K562 (cell line): ENCODE data around the gene PDE9A.

Experiments used
- CC2D1A ChIP-seq: fragments of 450-650 bp; IDR thresholded peaks from 2 replicates; pipeline ENCODE4 v1.6.1; 2017; ENCODE audit warnings: mild to moderate bottlenecking
- HSF4 ChIP-seq: fragments of 250-450 bp; sonication (Bioruptor Pico); IDR thresholded peaks from 2 replicates; pipeline ENCODE4 v2.1.2; 2022; ENCODE audit warnings: mild to moderate bottlenecking, moderate library complexity, borderline replicate concordance
- NELFE ChIP-seq: IDR thresholded peaks from 2 replicates; pipeline ENCODE4 v1.6.1; 2011; ENCODE audit warnings: mild to moderate bottlenecking; ENCODE audit not compliant: insufficient read depth, insufficient read length
- POLR2A ChIP-seq: fragments of 450-650 bp; conservative IDR thresholded peaks from 2 replicates; pipeline ENCODE4 v1.6.1; 2016
- SMAD4 ChIP-seq: fragments of 250-450 bp; sonication (Bioruptor Pico); conservative IDR thresholded peaks from 2 replicates; pipeline ENCODE4 v1.8.0; 2021; ENCODE audit warnings: inconsistent platforms, mild to moderate bottlenecking, moderate library complexity
- TGIF2 ChIP-seq: sonication (generic); formaldehyde crosslinking; IDR thresholded peaks from 2 replicates; pipeline ENCODE4 v1.8.1; 2022; ENCODE audit warnings: mild to moderate bottlenecking, missing genetic modification reagents, moderate library complexity
- ZNF589 ChIP-seq: fragments of 200-800 bp; sonication (Bioruptor generic); IDR thresholded peaks from 2 replicates; pipeline ENCODE4 v1.6.1; 2016; ENCODE audit warnings: low read depth, missing genetic modification characterization, missing compliant biosample characterization
- ZSCAN32 ChIP-seq: fragments of 450-650 bp; formaldehyde crosslinking; IDR thresholded peaks from 2 replicates; pipeline ENCODE4 v1.4.0; 2020; ENCODE audit warnings: mild to moderate bottlenecking, moderate library complexity
- TF ChIP-seq, protein P1 (sequence below): sonication (generic); formaldehyde crosslinking; IDR thresholded peaks from 2 replicates; pipeline ENCODE4 v1.8.0; 2022; ENCODE audit warnings: mild to moderate bottlenecking, missing genetic modification reagents
- TF ChIP-seq, protein P2 (sequence below), 3 experiments: IDR thresholded peaks in 2 of 3; conservative IDR thresholded peaks in 1 of 3; 2 replicates each; pipeline ENCODE4 v1.5.1; 2011 to 2012; ENCODE audit warnings: low read length in 3 of 3, mild to moderate bottlenecking in 3 of 3, control low read depth in 2 of 3, improper control_type of control experiment in 1 of 3, inconsistent platforms in 1 of 3, low read depth in 1 of 3, mixed read lengths in 1 of 3, moderate library complexity in 1 of 3; ENCODE audit not compliant: insufficient read depth in 2 of 3

DNA sequence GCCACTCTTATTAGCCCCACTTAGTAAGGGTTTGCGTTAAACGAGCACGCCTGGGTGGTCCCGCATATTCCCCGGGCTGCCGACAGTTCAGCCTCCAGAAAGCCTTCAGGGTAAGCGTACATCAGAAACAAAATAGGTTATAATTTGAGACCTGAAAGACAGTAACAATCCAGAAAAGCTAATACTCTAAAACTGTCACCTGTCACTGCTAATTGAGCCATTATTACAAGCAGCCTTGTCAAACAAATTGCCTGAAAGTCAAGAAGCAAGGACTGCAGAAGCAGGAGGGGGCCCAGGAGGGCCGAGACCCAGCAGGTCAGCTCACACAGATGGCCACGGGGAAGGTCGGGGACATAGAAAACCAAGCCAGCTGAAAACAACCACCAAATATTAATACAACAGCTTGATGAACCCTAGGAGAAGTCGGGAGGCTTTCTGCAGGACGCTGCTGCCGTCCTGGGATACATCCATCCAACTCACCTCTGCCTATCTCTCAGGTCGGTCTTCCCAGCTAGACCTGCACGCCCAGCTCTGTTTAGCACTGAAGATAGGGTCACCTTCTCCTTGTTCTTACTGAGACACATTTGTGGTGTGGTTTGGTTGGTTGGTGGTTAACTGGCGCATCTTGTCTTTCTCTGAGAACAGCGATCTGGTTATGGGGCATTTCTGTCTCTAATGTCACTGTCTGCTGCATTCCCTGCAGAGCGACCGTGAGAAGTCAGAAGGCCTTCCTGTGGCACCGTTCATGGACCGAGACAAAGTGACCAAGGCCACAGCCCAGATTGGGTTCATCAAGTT lies 115.1 kb downstream of the PDE9A start:
- TF ChIP-seq ZNF589 (CRISPR knock-in tag) (no peak), SMAD4 (CRISPR knock-in tag) (no peak), HSF4 (CRISPR knock-in tag) (no peak), CC2D1A (no peak), NELFE (no peak), ZSCAN32 (CRISPR knock-in tag) (no peak), POLR2A (no peak), TGIF2 (no peak)
- TF ChIP-seq, protein P1, sequence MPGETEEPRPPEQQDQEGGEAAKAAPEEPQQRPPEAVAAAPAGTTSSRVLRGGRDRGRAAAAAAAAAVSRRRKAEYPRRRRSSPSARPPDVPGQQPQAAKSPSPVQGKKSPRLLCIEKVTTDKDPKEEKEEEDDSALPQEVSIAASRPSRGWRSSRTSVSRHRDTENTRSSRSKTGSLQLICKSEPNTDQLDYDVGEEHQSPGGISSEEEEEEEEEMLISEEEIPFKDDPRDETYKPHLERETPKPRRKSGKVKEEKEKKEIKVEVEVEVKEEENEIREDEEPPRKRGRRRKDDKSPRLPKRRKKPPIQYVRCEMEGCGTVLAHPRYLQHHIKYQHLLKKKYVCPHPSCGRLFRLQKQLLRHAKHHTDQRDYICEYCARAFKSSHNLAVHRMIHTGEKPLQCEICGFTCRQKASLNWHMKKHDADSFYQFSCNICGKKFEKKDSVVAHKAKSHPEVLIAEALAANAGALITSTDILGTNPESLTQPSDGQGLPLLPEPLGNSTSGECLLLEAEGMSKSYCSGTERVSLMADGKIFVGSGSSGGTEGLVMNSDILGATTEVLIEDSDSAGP (CRISPR knock-in tag), result no peak
- TF ChIP-seq, protein P2, sequence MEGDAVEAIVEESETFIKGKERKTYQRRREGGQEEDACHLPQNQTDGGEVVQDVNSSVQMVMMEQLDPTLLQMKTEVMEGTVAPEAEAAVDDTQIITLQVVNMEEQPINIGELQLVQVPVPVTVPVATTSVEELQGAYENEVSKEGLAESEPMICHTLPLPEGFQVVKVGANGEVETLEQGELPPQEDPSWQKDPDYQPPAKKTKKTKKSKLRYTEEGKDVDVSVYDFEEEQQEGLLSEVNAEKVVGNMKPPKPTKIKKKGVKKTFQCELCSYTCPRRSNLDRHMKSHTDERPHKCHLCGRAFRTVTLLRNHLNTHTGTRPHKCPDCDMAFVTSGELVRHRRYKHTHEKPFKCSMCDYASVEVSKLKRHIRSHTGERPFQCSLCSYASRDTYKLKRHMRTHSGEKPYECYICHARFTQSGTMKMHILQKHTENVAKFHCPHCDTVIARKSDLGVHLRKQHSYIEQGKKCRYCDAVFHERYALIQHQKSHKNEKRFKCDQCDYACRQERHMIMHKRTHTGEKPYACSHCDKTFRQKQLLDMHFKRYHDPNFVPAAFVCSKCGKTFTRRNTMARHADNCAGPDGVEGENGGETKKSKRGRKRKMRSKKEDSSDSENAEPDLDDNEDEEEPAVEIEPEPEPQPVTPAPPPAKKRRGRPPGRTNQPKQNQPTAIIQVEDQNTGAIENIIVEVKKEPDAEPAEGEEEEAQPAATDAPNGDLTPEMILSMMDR (IDR thresholded peaks at IDR 0.05 in 2 of 3, conservative IDR thresholded peaks at IDR 0.05 in 1 of 3; ENCODE audit: insufficient read depth in 2 of 3, low read depth in 1 of 3, low read length in 3 of 3), result no peak
